Peyer's patch (tissue), 4 donors: ENCODE results near the gene CREB3L2.

Experiments used
- POLR2A ChIP-seq, 2 donors: fragments of 450-650 bp; IDR thresholded peaks; one replicate each; pipeline ENCODE4 v1.5.1; 2017; ENCODE audit warnings: antibody characterized with exemption in 2 of 2, mild to moderate bottlenecking in 2 of 2, moderate library complexity in 2 of 2
- TF ChIP-seq, protein P1 (sequence below), 6 experiments: fragments of 450-650 bp in 4 of 6; fragments of 200-600 bp in 2 of 6; sonication (generic) in 1 of 6; IDR thresholded peaks; one replicate each; pipeline ENCODE4 v1.5.1; 2017 to 2019; ENCODE audit warnings: antibody characterized with exemption in 6 of 6, mild to moderate bottlenecking in 3 of 6, moderate library complexity in 1 of 6

- TF ChIP-seq, protein P1, sequence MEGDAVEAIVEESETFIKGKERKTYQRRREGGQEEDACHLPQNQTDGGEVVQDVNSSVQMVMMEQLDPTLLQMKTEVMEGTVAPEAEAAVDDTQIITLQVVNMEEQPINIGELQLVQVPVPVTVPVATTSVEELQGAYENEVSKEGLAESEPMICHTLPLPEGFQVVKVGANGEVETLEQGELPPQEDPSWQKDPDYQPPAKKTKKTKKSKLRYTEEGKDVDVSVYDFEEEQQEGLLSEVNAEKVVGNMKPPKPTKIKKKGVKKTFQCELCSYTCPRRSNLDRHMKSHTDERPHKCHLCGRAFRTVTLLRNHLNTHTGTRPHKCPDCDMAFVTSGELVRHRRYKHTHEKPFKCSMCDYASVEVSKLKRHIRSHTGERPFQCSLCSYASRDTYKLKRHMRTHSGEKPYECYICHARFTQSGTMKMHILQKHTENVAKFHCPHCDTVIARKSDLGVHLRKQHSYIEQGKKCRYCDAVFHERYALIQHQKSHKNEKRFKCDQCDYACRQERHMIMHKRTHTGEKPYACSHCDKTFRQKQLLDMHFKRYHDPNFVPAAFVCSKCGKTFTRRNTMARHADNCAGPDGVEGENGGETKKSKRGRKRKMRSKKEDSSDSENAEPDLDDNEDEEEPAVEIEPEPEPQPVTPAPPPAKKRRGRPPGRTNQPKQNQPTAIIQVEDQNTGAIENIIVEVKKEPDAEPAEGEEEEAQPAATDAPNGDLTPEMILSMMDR (IDR thresholded peaks at IDR 0.05), result no peak
- no peak for TF ChIP-seq POLR2A (IDR thresholded peaks at IDR 0.05)
Measured at GRCh38 chr7:137944168-137944567, 57.7 kb downstream of the CREB3L2 start.
